Muscle of leg (tissue), 11 donors: Measurements from ENCODE around the gene FFAR3. TPM values are rescaled to one million over a fixed set of nuclear protein-coding genes. Genes with fewer than 3 reads are reported as not detected.

Experiments used
- DNase-seq: peaks from one replicate; pipeline ENCODE4 v3.0.0; 2013
- H3K27ac ChIP-seq: one replicate; pipeline ENCODE4 v1.5.1; 2013; ENCODE audit warnings: mild to moderate bottlenecking, low read length, control low read depth
- H3K27me3 ChIP-seq: one replicate; pipeline ENCODE4 v1.6.1; 2013; ENCODE audit warnings: low read length; ENCODE audit not compliant: control insufficient read depth, insufficient read depth
- H3K36me3 ChIP-seq: one replicate; pipeline ENCODE4 v1.6.1; 2013; ENCODE audit warnings: low read length; ENCODE audit not compliant: control insufficient read depth, insufficient read depth
- H3K4me1 ChIP-seq: one replicate; pipeline ENCODE4 v1.6.1; 2013; ENCODE audit warnings: low read length; ENCODE audit not compliant: control insufficient read depth, insufficient read depth
- H3K4me3 ChIP-seq: one replicate; pipeline ENCODE4 v1.5.1; 2013; ENCODE audit warnings: low read length, control low read depth
- H3K9me3 ChIP-seq: replicated peaks from 2 replicates; pipeline ENCODE4 v1.6.1; 2013; ENCODE audit warnings: low read depth, low read length; ENCODE audit not compliant: control insufficient read depth
- WGBS: methylation state at CpG from one replicate; pipeline ENCODE4 v1.1.5; 2013; ENCODE audit warnings: missing lambda C conversion rate; ENCODE audit not compliant: insufficient coverage; 5-methylcytosine and 5-hydroxymethylcytosine counted together
- polyA plus RNA-seq, 8 donors: library from polyadenylated mRNA; unstranded; fragments of 120-200 nt; gene quantifications; one replicate each; pipeline versions ENCODE4 v1.2.1 to v1.2.3, GENCODE V29; 2013; ENCODE audit warnings: inconsistent platforms in 1 of 8, low replicate concordance in 1 of 8; ENCODE audit not compliant: insufficient read length in 8 of 8, insufficient read depth in 1 of 8
- total RNA-seq: library from RNA; stranded (reverse); fragments of 120-200 nt; gene quantifications from one replicate; pipeline ENCODE4 v1.2.4, GENCODE V29; 2013

FFAR3 gene
- total and polyA plus RNA-seq, 9 donors: 0.06 to 0.24 (median 0.19) TPM; not detected in 3

DNA sequence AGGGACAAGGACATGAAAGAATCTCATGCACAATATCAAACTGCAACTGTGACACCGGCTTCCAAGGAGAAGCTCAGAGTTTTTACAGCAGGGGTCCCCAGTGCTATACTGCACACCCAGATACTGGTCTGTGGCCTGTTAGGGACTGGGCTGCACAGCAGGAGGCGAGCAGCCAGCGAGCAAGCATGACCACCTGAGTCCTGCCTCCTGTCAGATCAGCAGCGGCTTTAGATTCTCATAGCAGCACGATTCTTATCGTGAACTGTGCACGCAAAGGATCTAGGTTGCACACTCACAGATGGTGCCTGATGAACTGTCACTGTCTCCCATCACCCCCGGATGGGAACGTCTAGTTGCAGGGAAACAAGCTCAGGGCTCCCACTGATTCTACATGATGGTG lies 42.4 kb upstream of the FFAR3 start:
- no peak for DNase-seq
- H3K9me3 ChIP-seq: no peaks in the 10 kb centered on the region
- no peak overlapping the region for H3K27ac ChIP-seq
- WGBS: 39% methylated on average over 5 of the region's 9 CpGs
- no peak overlapping the region for H3K4me3 ChIP-seq
- H3K36me3 ChIP-seq: no peaks in the 10 kb centered on the region
- H3K27me3 ChIP-seq: no peaks in the 10 kb centered on the region
- peaks cover 8% of the 10 kb centered on the region for H3K4me1 ChIP-seq

DNA sequence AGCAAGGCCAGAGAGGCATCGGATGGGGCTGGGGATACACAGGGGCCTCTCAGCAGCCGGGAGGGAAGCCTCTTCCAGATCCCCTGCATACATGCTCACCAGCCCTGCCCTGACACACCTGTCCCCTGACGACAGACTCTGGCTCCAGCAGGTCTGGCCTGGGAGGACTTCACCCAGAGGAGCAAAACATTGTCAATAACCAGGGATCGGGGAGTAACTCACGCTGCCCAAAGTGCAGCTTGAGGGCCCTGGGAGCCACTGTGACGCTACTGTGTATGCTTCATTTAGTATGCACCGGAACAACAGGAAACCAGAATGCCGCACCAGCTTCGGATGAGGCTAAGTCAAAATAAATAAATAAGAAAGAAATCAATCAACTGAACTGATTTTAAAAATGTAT lies 41.7 kb upstream of the FFAR3 start:
- H3K27me3 ChIP-seq: no peaks in the 10 kb centered on the region
- H3K4me1 ChIP-seq: peaks cover 8% of the 10 kb centered on the region
- H3K36me3 ChIP-seq: no peaks in the 10 kb centered on the region
- no peak overlapping the region for H3K27ac ChIP-seq
- H3K4me3 ChIP-seq: no peak overlapping the region
- 48% methylated on average over 6 of the region's 9 CpGs for WGBS
- no peak for DNase-seq
- no peaks in the 10 kb centered on the region for H3K9me3 ChIP-seq

GRCh38 chr19:35317464-35318043 lies 40.7 kb upstream of the FFAR3 start:
- Histone ChIP-seq H3K4me1 (peaks cover 8% of the 10 kb centered on the region), H3K9me3 (peaks cover 3% of the 10 kb centered on the region), H3K27me3 (no peaks in the 10 kb centered on the region), H3K27ac (no peak overlapping the region), H3K4me3 (no peak overlapping the region), H3K36me3 (no peaks in the 10 kb centered on the region)
- 81% methylated on average over 5 of the region's 7 CpGs for WGBS
- DNase-seq: peak; percentile 34

DNA sequence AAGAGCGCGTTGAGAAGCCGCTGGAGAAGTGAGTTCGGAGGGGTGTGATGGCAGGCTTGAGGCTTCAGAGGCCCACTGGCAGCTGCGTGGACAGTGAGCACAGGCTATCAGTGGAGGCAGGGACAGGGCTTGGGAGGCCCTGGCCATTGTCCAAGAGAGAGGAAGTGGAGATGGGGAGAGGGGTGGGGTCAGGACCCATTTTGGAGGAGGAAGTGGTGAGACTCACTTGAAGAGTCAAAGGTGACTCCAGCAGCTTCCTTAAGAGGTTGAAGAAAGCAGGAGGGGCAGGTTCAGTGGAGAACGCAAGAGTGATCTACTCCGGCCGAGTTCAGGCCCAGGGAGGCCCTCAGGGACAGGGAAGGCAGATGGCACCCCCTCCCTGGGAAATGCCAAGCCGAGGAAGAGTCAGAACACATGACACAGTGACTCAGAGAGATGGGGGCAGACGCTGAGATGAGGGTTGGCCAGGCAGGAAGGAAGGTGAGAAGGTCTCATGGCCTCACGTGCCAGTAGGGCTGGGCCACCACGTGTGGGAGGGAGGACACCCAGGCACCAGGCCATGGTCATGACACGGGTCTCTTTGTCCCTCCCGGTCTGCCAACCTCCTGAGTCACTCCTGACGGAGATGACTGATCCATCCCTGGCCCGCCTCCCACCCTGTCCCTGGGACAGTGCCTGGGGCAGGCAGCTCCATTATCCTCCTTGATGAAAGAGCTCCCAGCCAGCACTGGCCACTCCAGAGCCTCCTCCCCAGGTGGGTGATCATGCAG lies 39.4 kb upstream of the FFAR3 start:
- Histone ChIP-seq H3K9me3 (peaks cover 3% of the 10 kb centered on the region), H3K27me3 (no peaks in the 10 kb centered on the region), H3K4me1 (peaks cover 8% of the 10 kb centered on the region), H3K4me3 (no peak overlapping the region), H3K36me3 (no peaks in the 10 kb centered on the region), H3K27ac (no peak overlapping the region)
- WGBS: 61% methylated on average over 14 of the region's 16 CpGs
- peak; percentile 23 for DNase-seq

DNA sequence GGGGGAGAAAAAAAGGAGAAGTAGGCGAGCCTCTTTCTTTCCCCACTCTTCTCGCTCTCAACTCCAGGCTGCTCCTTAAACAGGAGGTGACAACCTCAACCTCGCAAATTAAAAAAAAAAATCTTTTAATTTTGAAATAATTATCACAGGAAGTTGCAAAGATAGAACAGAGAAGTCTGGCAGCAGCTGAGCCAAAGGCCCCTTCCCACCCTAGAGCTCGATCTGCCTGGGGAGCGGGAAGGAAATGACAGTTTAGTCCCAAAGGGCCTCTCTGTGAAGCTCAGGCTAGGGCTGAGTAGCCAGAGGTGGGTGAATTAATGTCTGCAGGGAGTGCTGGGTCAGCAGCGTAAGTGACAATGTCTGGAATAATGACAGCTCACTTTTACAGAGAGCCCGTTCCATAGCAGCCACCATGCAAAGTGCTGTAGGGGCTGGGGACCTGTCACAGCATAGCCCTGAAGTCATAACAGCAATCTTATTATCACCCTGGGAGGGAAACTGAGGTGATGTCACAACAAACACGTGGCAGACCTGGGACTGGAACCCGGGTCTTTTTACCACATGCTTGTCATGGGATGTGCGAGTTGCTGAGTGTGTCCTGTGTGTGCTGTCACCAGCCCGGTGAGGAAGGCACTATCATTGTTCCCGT lies 38.1 kb upstream of the FFAR3 start:
- Histone ChIP-seq H3K36me3 (no peaks in the 10 kb centered on the region), H3K4me3 (no peak overlapping the region), H3K27me3 (no peaks in the 10 kb centered on the region), H3K9me3 (peaks cover 3% of the 10 kb centered on the region), H3K27ac (no peak overlapping the region), H3K4me1 (peaks cover 8% of the 10 kb centered on the region)
- peak; percentile 22 for DNase-seq
- 46% methylated on average over 5 of the region's 12 CpGs for WGBS

GRCh38 chr19:35321291-35321690 lies 37.0 kb upstream of the FFAR3 start:
- H3K9me3 ChIP-seq: peaks cover 3% of the 10 kb centered on the region
- H3K27me3 ChIP-seq: no peaks in the 10 kb centered on the region
- no peak overlapping the region for H3K4me3 ChIP-seq
- no CpG with 5 or more reads among the region's 2 CpGs for WGBS
- no peak overlapping the region for H3K27ac ChIP-seq
- H3K36me3 ChIP-seq: no peaks in the 10 kb centered on the region
- peaks cover 8% of the 10 kb centered on the region for H3K4me1 ChIP-seq
- DNase-seq: no peak

DNA sequence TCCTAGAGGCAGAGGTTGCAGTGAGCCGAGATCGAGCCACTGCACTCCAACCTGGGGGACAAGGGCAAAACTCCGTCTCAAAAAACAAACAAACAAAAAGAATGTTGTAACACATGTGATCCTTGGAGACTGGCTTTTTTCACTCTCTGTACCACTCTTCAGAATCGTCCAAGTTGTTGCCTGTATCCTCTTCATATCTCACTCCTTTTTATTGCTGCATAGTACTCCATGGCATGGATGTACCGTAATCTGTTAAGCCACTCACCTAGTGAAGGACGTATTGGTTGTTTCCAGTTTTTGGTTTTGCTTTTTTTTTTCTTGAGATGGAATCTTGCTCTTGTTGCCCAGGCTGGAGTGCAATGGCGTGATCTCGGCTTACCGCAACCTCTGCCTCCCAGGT lies 36.2 kb upstream of the FFAR3 start:
- no peak for DNase-seq
- 92% methylated on average over 4 of the region's 9 CpGs for WGBS

DNA sequence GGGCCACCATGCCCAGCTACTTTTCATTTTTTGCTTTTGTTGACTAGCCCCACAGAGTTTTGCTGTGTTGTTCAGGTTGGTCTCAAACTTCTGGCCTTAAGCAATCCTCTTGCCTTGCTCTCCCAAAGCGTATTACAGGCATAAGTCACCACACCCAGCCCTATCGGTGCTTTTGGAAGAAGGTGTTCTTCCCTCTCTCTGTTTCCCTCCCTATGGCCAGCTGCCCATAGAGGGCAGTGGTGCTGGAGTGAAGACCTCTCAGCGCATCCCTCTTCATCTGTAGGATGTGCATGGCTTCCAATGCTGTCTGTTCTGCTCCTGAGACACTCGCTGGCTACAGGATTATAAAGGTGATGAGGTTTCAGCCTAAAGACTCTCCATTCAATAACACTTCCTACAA lies 30.6 kb upstream of the FFAR3 start:
- Histone ChIP-seq H3K27me3 (peaks cover 4% of the 10 kb centered on the region), H3K9me3 (no peaks in the 10 kb centered on the region), H3K4me3 (no peak overlapping the region), H3K27ac (no peak overlapping the region), H3K36me3 (no peaks in the 10 kb centered on the region), H3K4me1 (no peaks in the 10 kb centered on the region)
- no peak for DNase-seq
- WGBS: no CpG with 5 or more reads among the region's 4 CpGs

More for the DNA sequence above, 36.2 kb upstream of the FFAR3 start:
- H3K9me3 ChIP-seq: peaks cover 3% of the 10 kb centered on the region
- H3K27ac ChIP-seq: no peak overlapping the region
- peaks cover 8% of the 10 kb centered on the region for H3K4me1 ChIP-seq
- no peaks in the 10 kb centered on the region for H3K36me3 ChIP-seq
- H3K4me3 ChIP-seq: no peak overlapping the region
- peaks cover 3% of the 10 kb centered on the region for H3K27me3 ChIP-seq

- Histone ChIP-seq H3K27ac (no peak within 1 kb of the TSS), H3K27me3 (peaks cover 4% of the 10 kb centered on the region), H3K9me3 (no peaks in the 10 kb centered on the region), H3K4me1 (no peaks in the 10 kb centered on the region), H3K36me3 (no peaks in the 10 kb centered on the region), H3K4me3 (no peak within 1 kb of the TSS)
- no peak for DNase-seq
- 57% methylated on average over 4 of the region's 12 CpGs for WGBS
These were observed 29.4 kb upstream of the FFAR3 start, which contains the start of gene CD22 for GRCh38 chr19:35328851-35329285. CD22 (plus strand) TSS chr19:35329187; CDS start chr19:35332041, 2,854 bp downstream.

DNA sequence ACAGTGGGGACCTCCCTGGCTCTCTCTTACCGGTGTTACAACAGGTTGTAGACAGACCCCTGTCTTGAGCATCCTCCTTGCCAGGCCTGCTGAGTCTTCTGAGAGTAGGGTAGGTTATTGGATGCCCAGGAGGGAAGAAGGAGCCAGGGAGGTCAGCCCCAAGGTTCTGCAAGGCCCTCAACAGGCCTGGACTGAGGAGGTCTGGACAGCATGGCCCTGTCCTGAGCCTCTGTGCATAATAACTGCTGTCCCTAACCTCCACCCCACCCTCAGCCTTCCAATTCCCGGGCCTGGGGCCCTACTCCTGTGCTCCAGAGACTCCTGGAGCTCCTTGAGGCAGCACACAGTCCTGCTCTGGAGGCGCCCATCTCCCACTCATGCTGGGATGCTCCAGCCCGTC lies 28.9 kb upstream of the FFAR3 start:
- H3K9me3 ChIP-seq: no peaks in the 10 kb centered on the region
- H3K27me3 ChIP-seq: peaks cover 4% of the 10 kb centered on the region
- DNase-seq: no peak
- no peaks in the 10 kb centered on the region for H3K4me1 ChIP-seq
- no peaks in the 10 kb centered on the region for H3K36me3 ChIP-seq
- H3K27ac ChIP-seq: no peak overlapping the region
- no peak overlapping the region for H3K4me3 ChIP-seq
- 48% methylated on average over 2 of the region's 4 CpGs for WGBS
